ENCODE data around the gene CACNA1B. TPM values are rescaled to one million over a fixed set of nuclear protein-coding genes. Genes with fewer than 3 reads are reported as not detected.
"Not testable (repeated sequence)": the region's sequence is repeated elsewhere in the genome, so short reads cannot be mapped to it uniquely, and the experiment has no call there.

The CACNA1B gene
- total RNA-seq, 3 donors from 2014 or later, result 0.12 to 1.7 (median 0.22) TPM

DNA sequence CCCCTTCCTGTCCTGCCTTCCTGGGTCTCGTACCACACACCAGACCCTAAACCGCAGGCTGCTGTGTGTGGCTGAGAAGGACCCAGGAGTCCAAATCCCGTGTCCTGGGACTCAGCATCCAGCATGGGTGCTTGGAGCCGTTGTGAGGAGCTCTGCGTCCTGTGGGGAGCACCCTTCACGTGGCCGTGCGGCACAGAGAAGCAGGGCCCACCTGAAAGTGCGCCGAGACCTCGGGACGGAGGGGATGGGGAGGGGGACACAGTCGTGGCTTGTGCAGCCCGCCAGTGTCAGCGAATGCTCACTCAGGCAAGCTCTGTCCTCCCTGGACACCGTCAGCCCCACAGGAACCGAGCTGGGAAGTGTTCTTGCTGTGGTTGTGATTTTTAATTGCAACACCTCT lies 244.6 kb downstream of the CACNA1B start:
- H3K9me3 ChIP-seq, result no peaks in the 10 kb centered on the region
- TF ChIP-seq, protein P1, sequence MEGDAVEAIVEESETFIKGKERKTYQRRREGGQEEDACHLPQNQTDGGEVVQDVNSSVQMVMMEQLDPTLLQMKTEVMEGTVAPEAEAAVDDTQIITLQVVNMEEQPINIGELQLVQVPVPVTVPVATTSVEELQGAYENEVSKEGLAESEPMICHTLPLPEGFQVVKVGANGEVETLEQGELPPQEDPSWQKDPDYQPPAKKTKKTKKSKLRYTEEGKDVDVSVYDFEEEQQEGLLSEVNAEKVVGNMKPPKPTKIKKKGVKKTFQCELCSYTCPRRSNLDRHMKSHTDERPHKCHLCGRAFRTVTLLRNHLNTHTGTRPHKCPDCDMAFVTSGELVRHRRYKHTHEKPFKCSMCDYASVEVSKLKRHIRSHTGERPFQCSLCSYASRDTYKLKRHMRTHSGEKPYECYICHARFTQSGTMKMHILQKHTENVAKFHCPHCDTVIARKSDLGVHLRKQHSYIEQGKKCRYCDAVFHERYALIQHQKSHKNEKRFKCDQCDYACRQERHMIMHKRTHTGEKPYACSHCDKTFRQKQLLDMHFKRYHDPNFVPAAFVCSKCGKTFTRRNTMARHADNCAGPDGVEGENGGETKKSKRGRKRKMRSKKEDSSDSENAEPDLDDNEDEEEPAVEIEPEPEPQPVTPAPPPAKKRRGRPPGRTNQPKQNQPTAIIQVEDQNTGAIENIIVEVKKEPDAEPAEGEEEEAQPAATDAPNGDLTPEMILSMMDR (IDR thresholded peaks at IDR 0.05), result no peak
- no peaks in the 10 kb centered on the region for H3K4me1 ChIP-seq (ENCODE audit: low read depth)
- intact Hi-C loops (cut with DNase I, micrococcal nuclease), result no loop called here
- no peaks in the 10 kb centered on the region for H3K36me3 ChIP-seq (ENCODE audit: low read depth)
- ATAC-seq (no peak), DNase-seq (no peak)
- H3K4me3 ChIP-seq, result no peak overlapping the region

DNA sequence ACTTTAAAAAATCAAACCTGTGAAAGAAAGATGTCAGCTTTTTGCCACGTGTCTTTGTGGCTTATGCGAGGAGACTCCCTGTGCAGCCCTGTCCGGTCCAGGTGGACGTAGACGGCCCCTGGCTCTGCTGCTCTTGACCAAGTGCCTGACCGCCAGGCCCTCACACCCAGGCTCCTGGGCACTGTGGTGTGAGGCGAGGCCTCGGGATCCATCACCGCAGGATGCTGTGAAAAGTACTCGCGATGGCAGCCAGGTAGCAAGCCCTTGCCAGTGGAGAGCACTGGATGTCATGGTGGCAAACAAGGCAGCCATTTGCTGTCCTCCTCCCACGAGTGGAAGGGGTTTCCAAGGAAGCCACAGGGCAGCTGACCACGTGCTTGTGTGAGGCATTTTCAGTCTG lies 245.1 kb downstream of the CACNA1B start:
- H3K4me3 ChIP-seq, result no peak overlapping the region
- H3K9me3 ChIP-seq, result no peaks in the 10 kb centered on the region
- no peak for DNase-seq
- H3K4me1 ChIP-seq (ENCODE audit: low read depth), result no peaks in the 10 kb centered on the region
- TF ChIP-seq, protein P1 (IDR thresholded peaks at IDR 0.05), result no peak
- no peaks in the 10 kb centered on the region for H3K36me3 ChIP-seq (ENCODE audit: low read depth)
- intact Hi-C loops (cut with DNase I, micrococcal nuclease), result no loop called here
- no peak for ATAC-seq

DNA sequence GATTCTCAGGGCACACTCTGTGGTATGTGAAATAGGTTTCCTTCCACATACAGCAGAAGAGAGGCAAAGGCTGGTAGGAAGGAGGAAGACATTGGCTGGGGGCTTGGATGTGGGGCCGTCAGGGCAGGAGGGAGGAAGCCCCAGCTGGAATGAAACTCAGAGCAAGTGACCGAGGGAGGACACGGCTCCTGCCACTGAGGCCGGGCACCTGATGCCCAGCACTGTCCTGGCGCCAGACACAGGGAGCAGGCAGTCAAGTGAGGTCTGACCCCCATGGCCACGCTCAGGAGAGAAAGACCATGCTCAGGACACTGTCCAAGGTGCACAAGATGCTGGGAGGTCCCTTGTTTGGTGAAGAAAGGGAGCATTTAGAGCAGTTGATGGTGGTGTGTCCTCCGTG lies 245.5 kb downstream of the CACNA1B start:
- ATAC-seq, result no peak
- intact Hi-C loops (cut with DNase I, micrococcal nuclease), result no loop called here
- TF ChIP-seq, protein P1 (IDR thresholded peaks at IDR 0.05), result no peak
- Histone ChIP-seq H3K4me1 (ENCODE audit: low read depth) (no peaks in the 10 kb centered on the region), H3K9me3 (no peaks in the 10 kb centered on the region), H3K4me3 (no peak overlapping the region), H3K36me3 (ENCODE audit: low read depth) (no peaks in the 10 kb centered on the region)
- no peak for DNase-seq

DNA sequence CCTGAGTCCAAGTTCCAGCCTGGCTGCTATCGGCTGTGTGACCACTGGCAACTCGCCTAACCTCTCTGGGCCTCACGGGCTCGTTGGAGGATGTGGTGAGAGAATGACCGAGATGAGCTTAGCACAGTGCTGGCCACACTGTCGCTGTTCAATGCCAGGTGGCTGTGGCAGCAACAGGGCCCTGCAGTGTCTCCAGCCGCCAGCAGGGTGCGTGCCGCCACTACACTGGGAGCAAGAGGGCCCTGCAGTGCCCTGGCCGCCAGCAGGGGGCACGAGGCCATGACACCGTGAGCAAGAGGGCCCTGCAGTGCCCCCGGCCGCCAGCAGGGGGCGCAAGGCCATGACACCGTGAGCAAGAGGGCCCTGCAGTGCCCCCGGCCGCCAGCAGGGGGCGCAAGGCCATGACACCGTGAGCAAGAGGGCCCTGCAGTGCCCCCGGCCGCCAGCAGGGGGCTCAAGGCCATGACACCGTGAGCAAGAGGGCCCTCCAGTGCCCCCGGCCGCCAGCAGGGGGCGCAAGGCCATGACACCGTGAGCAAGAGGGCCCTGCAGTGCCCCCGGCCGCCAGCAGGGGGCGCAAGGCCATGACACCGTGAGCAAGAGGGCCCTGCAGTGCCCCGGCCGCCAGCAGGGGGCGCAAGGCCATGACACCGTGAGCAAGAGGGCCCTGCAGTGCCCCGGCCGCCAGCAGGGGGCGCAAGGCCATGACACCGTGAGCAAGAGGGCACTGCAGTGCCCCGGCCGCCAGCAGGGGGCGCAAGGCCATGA lies 248.7 kb downstream of the CACNA1B start:
- H3K4me3 ChIP-seq; H3K36me3 ChIP-seq (ENCODE audit: low read depth); intact Hi-C loops (cut with DNase I, micrococcal nuclease); H3K4me1 ChIP-seq (ENCODE audit: low read depth); H3K9me3 ChIP-seq; DNase-seq; ATAC-seq: not testable (repeated sequence)

DNA sequence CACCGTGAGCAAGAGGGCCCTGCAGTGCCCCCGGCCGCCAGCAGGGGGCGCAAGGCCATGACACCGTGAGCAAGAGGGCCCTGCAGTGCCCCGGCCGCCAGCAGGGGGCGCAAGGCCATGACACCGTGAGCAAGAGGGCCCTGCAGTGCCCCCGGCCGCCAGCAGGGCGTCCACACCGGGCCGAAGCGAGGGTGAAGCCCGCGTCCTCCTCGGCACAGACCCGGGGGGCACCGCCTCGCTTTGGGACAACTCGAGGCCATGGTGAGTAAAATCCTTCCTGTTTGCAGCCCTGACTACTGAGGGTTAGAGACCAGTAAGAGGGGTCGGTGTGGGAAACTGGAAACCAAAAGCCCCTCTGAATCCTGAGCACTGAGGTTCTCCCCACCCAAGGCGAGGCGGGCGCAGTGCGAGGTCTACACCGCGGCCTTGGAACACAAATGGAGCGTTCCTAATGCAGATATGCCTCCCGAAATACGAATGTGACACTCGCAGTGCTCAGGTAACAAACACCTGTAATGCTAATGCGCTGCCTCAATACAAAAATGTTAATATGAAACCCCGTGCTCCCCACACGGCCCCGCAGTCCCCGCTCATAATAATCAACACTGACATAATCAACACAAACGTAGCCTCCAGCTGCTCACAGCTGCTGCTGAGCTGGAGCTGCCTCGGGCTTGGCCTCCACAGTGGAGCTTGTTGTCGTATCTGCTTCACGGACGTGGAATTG lies 249.4 kb downstream of the CACNA1B start:
- ATAC-seq; H3K4me3 ChIP-seq; H3K9me3 ChIP-seq; H3K36me3 ChIP-seq (ENCODE audit: low read depth); intact Hi-C loops (cut with DNase I, micrococcal nuclease); H3K4me1 ChIP-seq (ENCODE audit: low read depth): not testable (repeated sequence)
- peak in 1 of 3 donors; percentile 7 for DNase-seq

DNA sequence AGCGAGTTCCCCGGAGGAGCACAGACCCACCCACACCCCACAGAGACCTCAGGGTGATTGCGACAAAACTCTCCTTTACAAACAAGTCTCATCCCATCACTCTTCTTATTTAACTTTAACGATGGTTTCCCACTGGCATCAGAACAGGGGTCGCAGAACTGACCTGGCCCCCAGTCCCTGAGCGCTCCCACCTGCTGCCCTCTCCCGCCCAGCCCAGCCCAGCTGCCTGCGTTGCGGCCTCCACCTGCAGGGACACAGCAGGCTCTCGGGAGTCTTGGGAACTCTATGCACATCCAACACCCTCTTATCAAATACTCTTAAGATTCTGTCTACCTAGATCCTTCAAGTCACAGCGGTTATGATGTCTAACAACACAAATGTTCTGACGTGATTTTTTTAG lies 250.4 kb downstream of the CACNA1B start:
- H3K9me3 ChIP-seq; intact Hi-C loops (cut with DNase I, micrococcal nuclease); H3K4me3 ChIP-seq; ATAC-seq; H3K36me3 ChIP-seq (ENCODE audit: low read depth); H3K4me1 ChIP-seq (ENCODE audit: low read depth); DNase-seq: not testable (repeated sequence)

DNA sequence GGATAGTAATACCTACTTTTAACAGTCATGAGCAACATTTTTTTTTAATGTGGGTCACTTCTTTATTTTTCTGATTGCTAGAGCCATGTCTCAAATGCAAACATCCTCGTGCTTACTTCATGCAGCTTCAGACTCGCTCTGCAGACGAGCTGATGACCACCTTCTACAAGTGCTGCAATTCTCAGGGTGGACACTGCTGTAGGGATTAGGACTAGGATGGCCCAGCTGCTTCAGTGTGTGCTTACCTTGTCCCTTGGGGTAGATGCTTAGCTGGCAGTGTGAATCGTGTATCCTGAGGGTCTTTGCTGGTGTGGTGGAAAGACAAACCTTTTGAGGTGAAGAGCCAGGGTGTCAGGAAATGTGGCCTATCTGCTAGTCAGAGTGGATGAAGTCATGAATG lies 251.7 kb downstream of the CACNA1B start:
- DNase-seq; H3K36me3 ChIP-seq (ENCODE audit: low read depth); H3K4me1 ChIP-seq (ENCODE audit: low read depth); H3K4me3 ChIP-seq; ATAC-seq; H3K9me3 ChIP-seq; intact Hi-C loops (cut with DNase I, micrococcal nuclease): not testable (repeated sequence)

DNA sequence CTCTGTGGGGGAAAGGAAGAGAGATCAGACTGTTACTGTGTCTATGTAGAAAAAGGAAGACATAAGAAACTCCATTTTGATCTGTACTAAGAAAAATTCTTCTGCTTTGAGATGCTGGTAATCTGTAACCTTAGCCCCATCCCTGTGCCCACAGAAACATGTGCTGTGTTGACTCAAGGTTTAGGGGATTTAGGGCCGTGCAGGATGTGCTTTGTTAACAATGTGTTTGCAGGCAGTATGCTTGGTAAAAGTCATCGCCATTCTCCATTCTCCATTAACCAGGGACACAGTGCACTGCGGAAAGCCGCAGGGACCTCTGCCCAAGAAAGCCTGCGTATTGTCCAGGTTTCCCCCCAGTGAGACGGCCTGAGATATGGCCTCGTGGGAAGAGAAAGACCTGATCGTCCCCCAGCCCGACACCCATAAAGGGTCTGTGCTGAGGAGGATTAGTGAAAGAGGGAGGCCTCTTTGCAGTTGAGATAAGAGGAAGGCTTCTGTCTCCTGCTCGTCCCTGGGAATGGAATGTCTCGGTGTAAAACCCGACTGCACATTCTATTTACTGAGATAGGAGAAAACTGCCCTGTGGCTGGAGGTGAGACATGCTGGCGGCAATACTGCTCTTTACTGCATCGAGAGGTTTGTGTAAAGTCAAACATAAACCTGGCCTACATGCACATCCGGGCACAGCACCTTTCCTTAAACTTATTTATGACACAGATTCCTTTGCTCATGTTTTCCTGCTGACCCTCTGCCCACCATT lies 255.5 kb downstream of the CACNA1B start:
- H3K4me1 ChIP-seq (ENCODE audit: low read depth); H3K9me3 ChIP-seq; H3K36me3 ChIP-seq (ENCODE audit: low read depth); DNase-seq; intact Hi-C loops (cut with DNase I, micrococcal nuclease); H3K4me3 ChIP-seq; ATAC-seq: not testable (repeated sequence)

DNA sequence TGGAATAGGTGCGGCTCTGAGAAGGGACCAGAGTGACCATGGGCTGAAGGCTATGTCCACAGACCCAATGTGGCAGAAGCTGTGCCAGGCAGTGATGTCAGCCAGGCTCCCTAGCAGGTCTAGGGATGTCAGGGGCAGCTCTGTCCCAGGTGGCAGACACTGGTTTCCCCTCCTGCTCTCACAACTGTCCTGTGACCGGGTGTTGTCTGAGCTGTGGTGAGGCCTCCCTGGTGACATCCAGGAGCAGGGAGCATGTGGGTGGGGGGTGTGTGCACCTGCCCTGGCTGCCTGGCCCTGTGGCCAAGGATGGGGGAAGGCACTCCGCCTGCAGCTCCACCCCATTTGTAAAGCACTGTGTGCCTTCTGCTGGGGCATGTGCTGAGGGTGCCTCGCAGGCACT lies 257.0 kb downstream of the CACNA1B start:
- H3K9me3 ChIP-seq; H3K4me1 ChIP-seq (ENCODE audit: low read depth); ATAC-seq; H3K4me3 ChIP-seq; intact Hi-C loops (cut with DNase I, micrococcal nuclease); DNase-seq; H3K36me3 ChIP-seq (ENCODE audit: low read depth): not testable (repeated sequence)

DNA sequence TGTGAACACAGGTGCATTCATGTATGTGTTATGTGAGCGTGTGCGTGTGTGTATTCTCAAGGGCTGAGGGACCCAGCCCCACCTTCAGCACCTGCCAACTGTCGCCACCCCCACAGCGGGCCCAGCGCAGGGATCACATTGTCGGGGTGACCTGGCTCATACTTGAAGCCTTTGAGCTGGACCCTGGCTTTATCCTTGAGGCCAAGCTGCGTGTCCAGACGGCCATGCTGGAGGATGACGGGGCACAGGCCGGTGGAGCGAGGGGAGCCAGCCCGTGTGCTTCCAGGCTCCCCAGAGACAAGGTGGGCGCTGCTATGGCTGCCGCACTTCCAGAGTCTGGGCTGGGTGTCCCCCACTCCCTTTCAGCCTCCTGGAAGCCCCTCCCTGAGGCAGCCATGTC lies 261.5 kb downstream of the CACNA1B start:
- H3K4me1 ChIP-seq (ENCODE audit: low read depth); ATAC-seq; DNase-seq; intact Hi-C loops (cut with DNase I, micrococcal nuclease); H3K9me3 ChIP-seq; H3K4me3 ChIP-seq; H3K36me3 ChIP-seq (ENCODE audit: low read depth): not testable (repeated sequence)

DNA sequence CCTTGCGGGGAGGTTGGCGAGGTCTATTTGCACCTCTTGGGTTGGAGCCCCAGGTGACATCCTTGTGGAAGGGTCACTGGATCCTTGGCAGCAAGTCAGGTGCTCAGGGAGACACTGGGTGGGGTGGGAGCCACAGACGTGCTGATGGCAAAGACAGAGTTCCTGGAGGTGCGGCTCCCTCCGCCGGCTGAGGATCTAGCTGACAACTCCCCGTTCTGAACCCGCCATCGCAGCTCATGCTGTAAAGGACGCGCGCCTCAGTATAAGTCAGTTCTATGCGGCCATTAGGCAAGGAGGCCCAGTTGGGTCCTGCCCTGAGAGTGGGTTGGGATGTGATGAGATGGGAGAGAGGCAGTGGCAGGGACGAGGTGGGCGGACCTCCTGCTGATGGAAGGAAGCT lies 263.4 kb downstream of the CACNA1B start:
- intact Hi-C loops (cut with DNase I, micrococcal nuclease); H3K4me1 ChIP-seq (ENCODE audit: low read depth); H3K9me3 ChIP-seq; DNase-seq; H3K36me3 ChIP-seq (ENCODE audit: low read depth); H3K4me3 ChIP-seq; ATAC-seq: not testable (repeated sequence)

Data from mucosa of descending colon (tissue), 3 donors.